HG03045 (cell line): ENCODE results near the gene FASTKD1.

Experiments
- ATAC-seq: cut with Tn5 transposase; IDR thresholded peaks from one replicate; pipeline ENCODE4 v1.9.1; 2021; ENCODE audit warnings: mild to moderate bottlenecking, moderate library complexity; ENCODE audit not compliant: unreplicated experiment

Gene FASTKD1

GRCh38 chr2:169509298-169509885, 64.3 kb downstream of the FASTKD1 start, which contains the start of gene KLHL41:
TSS of gene KLHL41 (plus strand) at chr2:169509702. CDS start at chr2:169509779, 77 bp downstream.
- ATAC-seq = no peak

- ATAC-seq = no peak
Observed at GRCh38 chr2:169507698-169508097, 66.0 kb downstream of the FASTKD1 start.

DNA sequence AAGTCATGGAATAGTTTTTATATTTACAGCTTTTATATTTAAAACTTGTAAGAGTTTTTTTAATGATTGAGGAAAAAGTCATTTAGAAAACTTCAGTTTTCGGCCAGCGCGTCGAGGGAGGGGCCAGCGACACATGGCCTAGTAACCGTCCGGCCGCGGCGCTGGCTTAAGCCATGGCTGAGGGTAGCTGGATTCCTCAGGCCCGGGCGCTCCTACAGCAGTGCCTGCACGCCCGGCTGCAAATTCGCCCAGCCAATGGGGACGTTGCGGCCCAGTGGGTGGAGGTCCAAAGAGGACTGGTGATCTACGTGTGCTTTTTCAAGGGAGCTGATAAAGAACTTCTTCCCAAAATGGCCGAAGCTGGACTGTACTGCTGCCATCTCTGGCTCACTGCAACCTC, 69.0 kb downstream of the FASTKD1 start:
- ATAC-seq = no peak

GRCh38 chr2:169495310-169495928, 78.2 kb downstream of the FASTKD1 start:
- ATAC-seq = no peak

- no peak for ATAC-seq
Observed at GRCh38 chr2:169493360-169493759, 80.3 kb downstream of the FASTKD1 start.

GRCh38 chr2:169491378-169491777, 82.3 kb downstream of the FASTKD1 start:
- ATAC-seq = no peak

GRCh38 chr2:169490834-169491233, 82.8 kb downstream of the FASTKD1 start:
- ATAC-seq = no peak

GRCh38 chr2:169486487-169486886, 87.2 kb downstream of the FASTKD1 start:
- no peak for ATAC-seq

DNA sequence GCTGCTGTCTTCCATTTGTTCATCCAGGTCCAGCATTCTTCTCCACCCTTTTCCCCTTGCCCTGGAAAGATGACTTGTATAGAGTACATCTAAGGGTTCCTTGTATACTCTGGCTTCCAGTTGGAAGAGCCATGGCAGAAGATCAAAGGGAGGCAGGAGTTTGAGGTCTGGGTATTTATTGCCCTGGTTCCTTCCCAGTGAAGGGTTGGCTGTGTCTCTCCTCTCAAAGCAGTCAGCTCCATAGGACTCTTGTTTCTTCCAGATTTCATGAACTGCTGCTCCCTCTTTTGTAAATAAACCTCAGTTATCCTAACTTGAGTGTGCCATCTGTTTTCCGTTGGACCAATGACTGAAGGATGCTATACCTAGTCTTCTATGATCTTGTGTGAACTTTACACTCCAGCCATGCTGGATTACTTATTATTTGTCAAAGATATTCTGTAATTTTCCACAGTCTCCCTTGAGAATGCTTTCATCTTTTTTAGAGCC, 88.0 kb downstream of the FASTKD1 start:
- no peak for ATAC-seq

GRCh38 chr2:169480079-169480465, 93.6 kb downstream of the FASTKD1 start:
- no peak for ATAC-seq
